ENCODE measurements around the gene CCDC169.

The CCDC169 gene

GRCh38 chr13:36261011-36261410, 36.6 kb downstream of the CCDC169 start:
- TF ChIP-seq, protein P1, sequence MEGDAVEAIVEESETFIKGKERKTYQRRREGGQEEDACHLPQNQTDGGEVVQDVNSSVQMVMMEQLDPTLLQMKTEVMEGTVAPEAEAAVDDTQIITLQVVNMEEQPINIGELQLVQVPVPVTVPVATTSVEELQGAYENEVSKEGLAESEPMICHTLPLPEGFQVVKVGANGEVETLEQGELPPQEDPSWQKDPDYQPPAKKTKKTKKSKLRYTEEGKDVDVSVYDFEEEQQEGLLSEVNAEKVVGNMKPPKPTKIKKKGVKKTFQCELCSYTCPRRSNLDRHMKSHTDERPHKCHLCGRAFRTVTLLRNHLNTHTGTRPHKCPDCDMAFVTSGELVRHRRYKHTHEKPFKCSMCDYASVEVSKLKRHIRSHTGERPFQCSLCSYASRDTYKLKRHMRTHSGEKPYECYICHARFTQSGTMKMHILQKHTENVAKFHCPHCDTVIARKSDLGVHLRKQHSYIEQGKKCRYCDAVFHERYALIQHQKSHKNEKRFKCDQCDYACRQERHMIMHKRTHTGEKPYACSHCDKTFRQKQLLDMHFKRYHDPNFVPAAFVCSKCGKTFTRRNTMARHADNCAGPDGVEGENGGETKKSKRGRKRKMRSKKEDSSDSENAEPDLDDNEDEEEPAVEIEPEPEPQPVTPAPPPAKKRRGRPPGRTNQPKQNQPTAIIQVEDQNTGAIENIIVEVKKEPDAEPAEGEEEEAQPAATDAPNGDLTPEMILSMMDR (IDR thresholded peaks at IDR 0.05; ENCODE audit: low read depth, low read length, missing control alignments): no peak
- DNase-seq (ENCODE audit: extremely low read depth, low read depth): no peak
- H3K4me3 ChIP-seq (replicated peaks; ENCODE audit: low read depth, low read length): no peak overlapping the region

DNA sequence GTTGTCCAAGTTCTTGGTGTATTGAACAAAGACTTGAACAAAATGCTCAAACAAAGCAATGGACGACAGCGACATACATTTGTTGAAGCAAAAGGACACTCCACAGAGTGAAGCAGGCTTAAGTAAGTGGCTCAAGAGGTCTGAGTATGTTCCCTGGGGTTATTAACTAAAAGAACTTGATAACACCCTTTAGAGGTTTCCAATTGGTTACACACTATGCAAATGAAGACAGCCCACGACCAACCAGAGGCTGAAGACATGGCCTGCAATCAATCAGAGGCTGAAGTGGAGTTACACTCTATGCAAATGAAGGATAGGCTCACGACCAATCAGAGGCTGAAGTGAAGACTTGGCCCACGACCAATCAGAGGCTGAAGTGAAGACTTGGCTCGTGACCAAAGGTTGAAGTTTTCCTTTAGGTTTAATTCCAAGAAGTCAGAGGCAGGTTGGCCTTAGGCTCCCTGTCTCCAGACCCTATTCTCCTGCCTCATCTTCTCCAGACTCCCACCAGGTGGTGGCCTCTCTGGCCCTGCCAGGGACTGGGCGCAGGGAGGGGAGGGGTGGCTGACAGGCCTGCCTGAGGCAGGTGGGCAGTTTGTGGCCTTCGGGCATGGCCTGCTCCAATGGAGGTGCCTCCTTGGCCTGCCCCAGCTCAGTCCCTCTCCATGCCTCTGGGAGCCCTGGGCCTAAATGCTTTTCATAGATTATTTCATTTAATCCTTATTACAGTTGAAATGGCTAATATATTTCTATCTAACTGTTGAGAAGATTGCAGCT, 38.1 kb downstream of the CCDC169 start:
- TF ChIP-seq, protein P1 (IDR thresholded peaks at IDR 0.05; ENCODE audit: low read depth, low read length, missing control alignments): no peak
- DNase-seq (ENCODE audit: extremely low read depth, low read depth): no peak
- no peak overlapping the region for H3K4me3 ChIP-seq (replicated peaks; ENCODE audit: low read depth, low read length)

GRCh38 chr13:36258831-36259230, 38.8 kb downstream of the CCDC169 start:
- H3K4me3 ChIP-seq (replicated peaks; ENCODE audit: low read depth, low read length): no peak overlapping the region
- TF ChIP-seq, protein P1 (IDR thresholded peaks at IDR 0.05; ENCODE audit: low read depth, low read length, missing control alignments): no peak
- no peak for DNase-seq (ENCODE audit: extremely low read depth, low read depth)

DNA sequence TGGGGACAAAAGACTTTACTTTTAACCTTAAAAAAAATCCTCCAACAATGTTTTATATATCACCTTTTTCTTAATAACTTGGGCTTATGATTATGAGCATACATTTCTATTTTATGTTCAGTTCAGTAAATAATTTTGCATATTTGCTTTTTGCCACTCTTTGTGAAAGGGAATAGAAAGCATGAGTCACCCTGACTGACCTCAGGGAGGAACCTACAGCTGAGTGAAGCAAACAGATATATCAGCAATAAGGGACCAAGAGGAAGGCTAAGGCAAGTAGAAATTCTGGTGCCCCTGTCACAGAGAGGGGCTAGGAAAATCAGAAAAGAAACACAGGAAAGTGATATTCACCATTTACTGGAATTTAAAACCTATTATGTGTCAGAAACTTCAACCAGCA, 46.1 kb downstream of the CCDC169 start:
- TF ChIP-seq, protein P1 (IDR thresholded peaks at IDR 0.05; ENCODE audit: low read depth, low read length, missing control alignments): no peak
- DNase-seq (ENCODE audit: extremely low read depth, low read depth): no peak
- H3K4me3 ChIP-seq (replicated peaks; ENCODE audit: low read depth, low read length): no peak overlapping the region

DNA sequence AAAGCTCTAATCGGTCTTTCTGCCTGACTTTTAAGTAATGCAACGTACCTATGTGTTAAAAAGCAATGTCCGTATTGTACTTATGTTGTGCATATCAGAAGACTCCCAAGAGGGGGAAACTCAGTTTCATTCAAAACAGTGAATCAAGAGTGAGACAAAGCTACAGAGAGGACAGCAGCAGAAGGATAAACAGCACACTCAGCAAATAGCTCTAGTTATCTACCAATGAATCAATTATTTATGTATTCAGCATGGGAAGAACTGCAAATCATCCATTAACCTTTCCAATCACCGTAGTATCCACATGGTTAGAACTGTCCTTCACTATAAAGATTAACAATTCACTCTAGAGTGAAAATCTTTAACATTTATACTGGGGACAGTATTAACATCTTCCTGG, 46.6 kb downstream of the CCDC169 start:
- TF ChIP-seq, protein P1 (IDR thresholded peaks at IDR 0.05; ENCODE audit: low read depth, low read length, missing control alignments): no peak
- DNase-seq (ENCODE audit: extremely low read depth, low read depth): no peak
- H3K4me3 ChIP-seq (replicated peaks; ENCODE audit: low read depth, low read length): no peak overlapping the region

- no peak for DNase-seq (ENCODE audit: extremely low read depth, low read depth)
- H3K4me3 ChIP-seq (replicated peaks; ENCODE audit: low read depth, low read length): no peak overlapping the region
- TF ChIP-seq, protein P1 (IDR thresholded peaks at IDR 0.05; ENCODE audit: low read depth, low read length, missing control alignments): no peak
Measured at GRCh38 chr13:36248700-36249099, 48.9 kb downstream of the CCDC169 start.

DNA sequence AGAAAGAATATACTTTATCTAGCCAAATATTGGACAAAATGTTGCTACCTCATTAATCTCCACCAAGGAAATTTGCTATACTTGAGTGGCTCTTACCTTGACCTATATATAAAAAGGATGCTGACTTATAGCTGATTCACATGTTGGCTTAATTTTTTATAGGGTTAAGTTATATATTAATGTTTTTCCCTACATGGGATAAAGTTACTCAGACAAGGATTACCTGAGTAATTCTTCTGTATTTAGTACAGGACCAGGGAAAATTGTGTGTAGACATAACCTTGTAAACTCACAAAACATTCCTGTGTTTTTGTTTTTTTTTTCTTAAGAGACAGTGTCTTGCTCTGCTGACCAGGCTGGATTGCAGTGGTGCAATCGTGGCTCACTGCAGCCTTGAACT, 52.6 kb downstream of the CCDC169 start:
- no peak for DNase-seq (ENCODE audit: extremely low read depth, low read depth)
- H3K4me3 ChIP-seq (replicated peaks; ENCODE audit: low read depth, low read length): no peak overlapping the region
- TF ChIP-seq, protein P1 (IDR thresholded peaks at IDR 0.05; ENCODE audit: low read depth, low read length, missing control alignments): no peak
